Activated T-cell treated with anti-CD3 and anti-CD28 coated beads, Interleukin-2, amount 50 U/mL, for 72 hours (primary cell): ENCODE data around the gene SSBP3. TPM values are rescaled to one million over a fixed set of nuclear protein-coding genes. Genes with fewer than 3 reads are reported as not detected.

Experiments used
- ATAC-seq, 2 donors: fragments of 150-1000 bp; cut with Tn5 transposase; replicated peaks in 1 of 2; 2 replicates each; pipeline ENCODE4 v1.10.0; 2021; ENCODE audit warnings: moderate library complexity in 2 of 2, mild to moderate bottlenecking in 1 of 2
- DNase-seq, 2 donors: peaks; one replicate each; pipeline ENCODE4 v3.0.0; 2021 to 2022; ENCODE audit warnings: mixed read lengths in 1 of 2
- H3K27ac Mint-ChIP-seq: one replicate; pipeline ENCODE4 v1.8.0; 2022; ENCODE audit warnings: mild to moderate bottlenecking, moderate library complexity, mixed read lengths
- H3K27me3 Mint-ChIP-seq: one replicate; pipeline ENCODE4 v1.8.0; 2022; ENCODE audit warnings: low read depth, mixed read lengths
- H3K36me3 Mint-ChIP-seq, 2 donors: one replicate each; pipeline ENCODE4 v1.8.0; 2022; ENCODE audit warnings: mixed read lengths in 2 of 2, mild to moderate bottlenecking in 1 of 2; ENCODE audit not compliant: insufficient read depth in 2 of 2
- H3K4me1 Mint-ChIP-seq: one replicate; pipeline ENCODE4 v1.8.0; 2022; ENCODE audit warnings: low read depth, mixed read lengths
- H3K4me3 Mint-ChIP-seq, 2 donors: one replicate each; pipeline ENCODE4 v1.8.0; 2022; ENCODE audit warnings: mild to moderate bottlenecking in 2 of 2, mixed read lengths in 2 of 2, moderate library complexity in 2 of 2
- H3K9me3 Mint-ChIP-seq, 2 donors: one replicate each; pipeline ENCODE4 v1.8.0; 2022; ENCODE audit warnings: mixed read lengths in 2 of 2
- total RNA-seq, 2 donors: library from RNA; stranded (reverse); gene quantifications; one replicate each; pipeline ENCODE4 v1.2.3, GENCODE V29; 2022

Gene SSBP3
- total RNA-seq, 2 donors from 2014 or later = 70.1 to 84.9 TPM

GRCh38 chr1:54371038-54371941 lies 34.9 kb downstream of the SSBP3 start:
- peaks cover 49% of the 10 kb centered on the region for H3K4me1 Mint-ChIP-seq
- no peak overlapping the region for H3K27ac Mint-ChIP-seq
- H3K9me3 Mint-ChIP-seq = no peaks in the 10 kb centered on the region
- H3K36me3 Mint-ChIP-seq = peaks cover 4% of the 10 kb centered on the region in 2 donors
- no peaks in the 10 kb centered on the region for H3K27me3 Mint-ChIP-seq
- H3K4me3 Mint-ChIP-seq = no peak overlapping the region
- no peak for DNase-seq
- ATAC-seq = no peak

- no peaks in the 10 kb centered on the region for H3K27me3 Mint-ChIP-seq
- DNase-seq (no peak), ATAC-seq (no peak)
- peaks cover 52% of the 10 kb centered on the region for H3K4me1 Mint-ChIP-seq
- H3K36me3 Mint-ChIP-seq = peaks cover 2 to 4% of the 10 kb centered on the region in 2 donors
- no peak overlapping the region for H3K27ac Mint-ChIP-seq
- no peak overlapping the region for H3K4me3 Mint-ChIP-seq
- no peaks in the 10 kb centered on the region for H3K9me3 Mint-ChIP-seq
Observed at GRCh38 chr1:54370287-54370989, 35.8 kb downstream of the SSBP3 start.

- H3K9me3 Mint-ChIP-seq = no peaks in the 10 kb centered on the region
- H3K4me3 Mint-ChIP-seq = no peak overlapping the region
- H3K36me3 Mint-ChIP-seq = peaks cover 0 to 2% of the 10 kb centered on the region in 2 donors
- H3K27me3 Mint-ChIP-seq = no peaks in the 10 kb centered on the region
- H3K4me1 Mint-ChIP-seq = peaks cover 48% of the 10 kb centered on the region
- no peak overlapping the region for H3K27ac Mint-ChIP-seq
- ATAC-seq (no peak), DNase-seq (no peak)
Observed at GRCh38 chr1:54367613-54368012, 38.6 kb downstream of the SSBP3 start.

GRCh38 chr1:54365847-54366246 lies 40.3 kb downstream of the SSBP3 start:
- peaks cover 51% of the 10 kb centered on the region for H3K4me1 Mint-ChIP-seq
- H3K27ac Mint-ChIP-seq = peak overlapping the region; percentile 3
- DNase-seq (no peak), ATAC-seq (no peak)
- H3K27me3 Mint-ChIP-seq = no peaks in the 10 kb centered on the region
- peaks cover 0 to 2% of the 10 kb centered on the region in 2 donors for H3K36me3 Mint-ChIP-seq
- no peak overlapping the region for H3K4me3 Mint-ChIP-seq
- no peaks in the 10 kb centered on the region for H3K9me3 Mint-ChIP-seq

- H3K4me3 Mint-ChIP-seq = no peak overlapping the region
- no peaks in the 10 kb centered on the region for H3K27me3 Mint-ChIP-seq
- DNase-seq (no peak), ATAC-seq (no peak)
- peaks cover 55% of the 10 kb centered on the region for H3K4me1 Mint-ChIP-seq
- H3K9me3 Mint-ChIP-seq = no peaks in the 10 kb centered on the region
- H3K27ac Mint-ChIP-seq = peak overlapping the region; percentile 3
- peaks cover 0 to 2% of the 10 kb centered on the region in 2 donors for H3K36me3 Mint-ChIP-seq
Observed at GRCh38 chr1:54365398-54365797, 40.8 kb downstream of the SSBP3 start.

GRCh38 chr1:54364995-54365394 lies 41.2 kb downstream of the SSBP3 start:
- peaks cover 59% of the 10 kb centered on the region for H3K4me1 Mint-ChIP-seq
- DNase-seq (no peak), ATAC-seq (no peak)
- no peak overlapping the region for H3K27ac Mint-ChIP-seq
- H3K9me3 Mint-ChIP-seq = no peaks in the 10 kb centered on the region
- no peak overlapping the region for H3K4me3 Mint-ChIP-seq
- H3K36me3 Mint-ChIP-seq = peaks cover 0 to 2% of the 10 kb centered on the region in 2 donors
- H3K27me3 Mint-ChIP-seq = no peaks in the 10 kb centered on the region

GRCh38 chr1:54364582-54364981 lies 41.6 kb downstream of the SSBP3 start:
- ATAC-seq = no peak
- Mint-ChIP-seq H3K36me3 (no peaks in the 10 kb centered on the region), H3K27ac (no peak overlapping the region), H3K27me3 (no peaks in the 10 kb centered on the region), H3K9me3 (no peaks in the 10 kb centered on the region), H3K4me1 (peaks cover 63% of the 10 kb centered on the region), H3K4me3 (no peak overlapping the region)
- DNase-seq = no peak

GRCh38 chr1:54363925-54364324 lies 42.3 kb downstream of the SSBP3 start:
- Mint-ChIP-seq H3K4me3 (no peak overlapping the region), H3K27ac (no peak overlapping the region)

GRCh38 chr1:54362881-54363340 lies 43.3 kb downstream of the SSBP3 start:
- peaks cover 77% of the 10 kb centered on the region for H3K4me1 Mint-ChIP-seq
- no peaks in the 10 kb centered on the region for H3K9me3 Mint-ChIP-seq
- H3K36me3 Mint-ChIP-seq = peaks cover 0 to 8% of the 10 kb centered on the region in 2 donors
- no peaks in the 10 kb centered on the region for H3K27me3 Mint-ChIP-seq
- H3K27ac Mint-ChIP-seq = no peak overlapping the region
- H3K4me3 Mint-ChIP-seq = no peak overlapping the region
- DNase-seq = no peak
- no peak for ATAC-seq

More at GRCh38 chr1:54363925-54364324, 42.3 kb downstream of the SSBP3 start:
- Mint-ChIP-seq H3K9me3 (no peaks in the 10 kb centered on the region), H3K36me3 (peaks cover 0 to under 1% of the 10 kb centered on the region in 2 donors), H3K27me3 (no peaks in the 10 kb centered on the region), H3K4me1 (peaks cover 69% of the 10 kb centered on the region)
- DNase-seq (no peak), ATAC-seq (no peak)

GRCh38 chr1:54361342-54361741 lies 44.9 kb downstream of the SSBP3 start:
- ATAC-seq = no peak
- DNase-seq = no peak
- Mint-ChIP-seq H3K4me1 (peaks cover 93% of the 10 kb centered on the region), H3K36me3 (peaks cover 0 to 8% of the 10 kb centered on the region in 2 donors), H3K27ac (no peak overlapping the region), H3K27me3 (no peaks in the 10 kb centered on the region), H3K4me3 (no peak overlapping the region), H3K9me3 (no peaks in the 10 kb centered on the region)

- no peaks in the 10 kb centered on the region for H3K9me3 Mint-ChIP-seq
- no peak for DNase-seq
- peak overlapping the region in 1 of 2 donors; percentile 26 for H3K4me3 Mint-ChIP-seq
- H3K4me1 Mint-ChIP-seq = peaks cover 93% of the 10 kb centered on the region
- H3K27me3 Mint-ChIP-seq = no peaks in the 10 kb centered on the region
- H3K36me3 Mint-ChIP-seq = peaks cover 0 to 8% of the 10 kb centered on the region in 2 donors
- no peak for ATAC-seq
- no peak overlapping the region for H3K27ac Mint-ChIP-seq
Observed at GRCh38 chr1:54360165-54361005, 45.8 kb downstream of the SSBP3 start.

- Mint-ChIP-seq H3K27me3 (no peaks in the 10 kb centered on the region), H3K4me1 (peaks cover 95% of the 10 kb centered on the region), H3K4me3 (peak overlapping the region; percentile 13 to 26), H3K9me3 (no peaks in the 10 kb centered on the region), H3K27ac (no peak overlapping the region), H3K36me3 (peaks cover 0 to 8% of the 10 kb centered on the region in 2 donors)
- DNase-seq (peak; percentile 26 to 49), ATAC-seq (peak; percentile 65 to 76)
Observed at GRCh38 chr1:54359393-54360162, 46.6 kb downstream of the SSBP3 start.
